Hematopoietic multipotent progenitor cell treated with erythropoietin and hydrocortisone succinate and interleukin-3 and kit ligand, for 6 days (in vitro differentiated cells): ENCODE results near the gene SPRED1.

Source experiments
- DNase-seq: peaks from one replicate; pipeline ENCODE4 v3.0.0-alpha.2; 2015

SPRED1 gene

DNA sequence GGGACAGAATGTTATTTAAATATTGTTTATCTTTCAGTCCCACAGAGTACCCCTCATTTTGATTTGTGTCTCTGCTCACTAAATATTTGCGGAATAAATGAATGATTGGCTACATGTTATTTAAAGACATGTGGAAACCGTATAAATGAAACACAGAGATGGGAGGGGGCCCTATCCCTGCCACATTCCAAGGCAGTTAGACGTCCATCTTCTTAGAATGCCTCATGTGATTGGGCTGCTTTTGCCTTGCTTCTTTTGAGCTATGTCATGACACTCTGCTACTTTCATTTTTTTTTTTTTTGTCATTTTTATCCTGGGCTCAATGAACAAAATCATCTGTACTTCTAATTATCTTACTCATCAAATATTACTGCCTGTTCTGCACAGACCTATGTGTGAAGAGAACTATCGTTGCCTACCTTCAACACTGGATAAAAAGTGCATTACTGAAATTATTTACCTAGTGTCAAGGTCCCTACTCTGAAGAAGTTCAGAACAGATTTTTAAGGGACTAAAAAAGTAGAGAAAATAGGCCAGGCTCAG, 117.4 kb downstream of the SPRED1 start:
- no peak for DNase-seq

DNA sequence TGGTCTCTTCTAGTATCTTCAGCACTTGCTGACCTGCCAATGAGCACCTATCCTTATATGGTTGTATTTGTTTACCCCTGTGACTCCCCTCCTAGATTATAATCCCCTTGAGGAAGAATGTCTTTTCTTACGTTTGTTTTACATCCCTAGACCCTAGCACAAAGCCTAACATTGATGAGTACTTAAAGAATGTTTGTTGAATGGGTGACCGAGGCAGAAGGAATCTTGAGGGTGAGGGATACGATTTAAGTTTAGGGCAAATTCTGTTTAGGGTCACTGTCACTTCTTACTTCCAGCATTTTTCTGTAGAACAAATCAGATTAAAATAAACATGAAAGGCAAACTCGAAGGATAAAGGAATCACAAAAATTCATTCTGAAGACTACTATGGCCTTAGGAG, 120.4 kb downstream of the SPRED1 start:
- DNase-seq: no peak

DNA sequence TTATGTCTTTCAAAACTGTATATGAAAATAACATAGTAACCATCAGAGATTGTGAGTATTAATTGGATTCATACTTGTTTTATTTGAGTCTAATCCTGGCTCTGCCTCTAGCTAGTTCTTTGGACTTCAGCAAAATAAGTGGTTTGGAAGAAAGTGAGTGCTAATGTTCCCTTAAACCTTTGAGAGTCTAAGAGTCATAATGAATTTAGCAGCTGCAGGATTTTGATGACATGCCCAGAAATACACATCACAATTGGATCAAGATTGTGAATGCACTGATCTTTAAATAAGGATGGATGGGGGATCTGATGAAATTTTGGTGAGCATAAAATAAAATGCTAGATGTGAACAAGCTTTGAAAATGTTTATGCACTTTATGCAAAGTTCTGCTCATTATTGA, 121.4 kb downstream of the SPRED1 start:
- DNase-seq: no peak

DNA sequence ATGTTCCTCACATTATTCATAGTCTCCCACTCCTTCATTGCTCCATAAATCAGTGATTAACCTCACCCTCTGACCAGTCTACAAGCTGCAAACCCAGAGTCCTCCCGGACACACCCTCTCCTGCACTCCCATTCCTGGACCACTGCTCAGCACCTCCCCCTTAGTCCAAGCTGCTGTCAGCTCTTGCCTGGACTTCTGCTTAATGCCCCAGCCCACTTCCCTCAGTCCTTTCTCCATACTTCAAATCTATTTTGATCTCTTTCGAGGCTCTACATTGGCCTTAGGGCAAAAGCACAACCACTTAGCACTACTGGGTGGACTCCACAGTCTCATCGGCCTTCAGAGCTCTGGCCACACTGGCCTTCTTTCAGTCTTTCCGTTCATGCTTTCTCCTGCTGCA, 121.9 kb downstream of the SPRED1 start:
- no peak for DNase-seq

DNA sequence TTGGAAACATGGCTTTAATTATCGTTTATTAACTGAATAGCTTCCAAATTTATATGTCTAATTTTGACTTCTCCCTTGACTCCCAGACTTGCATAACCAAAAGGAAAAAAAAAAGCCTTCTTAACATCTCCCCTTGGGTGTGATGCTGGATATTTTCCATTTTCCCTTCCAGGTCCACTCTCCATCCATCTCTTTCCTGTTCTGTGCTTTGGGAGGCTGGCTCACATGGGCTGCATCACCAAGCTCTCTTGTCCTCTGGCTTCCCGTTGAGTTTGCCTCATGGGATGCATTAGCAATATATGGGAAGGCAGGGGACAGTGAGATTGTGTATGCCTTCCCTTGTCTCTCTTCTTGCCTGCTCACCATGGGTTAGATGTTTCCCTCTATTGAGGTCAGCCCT, 123.4 kb downstream of the SPRED1 start:
- no peak for DNase-seq

DNA sequence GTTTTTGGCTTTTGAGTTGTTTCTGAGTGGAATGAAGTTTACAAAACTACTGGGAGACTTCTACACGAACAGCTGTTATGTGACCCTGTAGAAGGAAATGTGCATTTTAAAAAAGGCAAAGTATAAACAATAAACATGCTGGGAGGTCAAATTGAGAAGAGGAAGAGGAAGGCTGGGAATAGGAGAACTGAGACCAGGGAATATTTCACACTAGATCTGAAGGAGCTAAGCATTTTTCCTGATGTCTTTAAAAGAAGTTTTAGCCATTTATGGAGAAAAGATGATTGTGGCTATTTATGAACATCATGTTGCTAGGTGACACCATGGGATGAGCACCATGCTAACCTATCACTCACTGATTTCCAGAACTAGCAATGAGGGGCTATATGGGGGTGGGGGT, 125.0 kb downstream of the SPRED1 start:
- no peak for DNase-seq

DNA sequence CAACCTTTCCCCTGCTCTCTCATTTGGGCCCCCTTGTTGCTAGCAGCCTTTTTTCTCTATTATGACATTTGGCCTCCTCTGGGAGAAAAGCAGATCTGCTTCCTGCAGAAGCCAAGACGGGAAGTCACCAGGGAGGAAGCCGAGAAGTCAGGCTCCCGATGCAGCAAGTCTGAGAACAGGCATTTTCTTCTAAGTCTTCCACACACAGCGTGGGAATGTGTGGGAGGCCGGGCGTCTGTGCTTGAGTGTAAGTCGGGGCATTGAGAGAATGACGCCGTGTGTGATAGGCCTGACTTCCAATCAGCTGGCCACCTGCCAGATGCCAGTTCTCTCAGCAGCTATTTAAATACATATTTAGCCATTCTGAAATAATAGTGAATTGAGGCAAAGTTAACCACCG, 125.5 kb downstream of the SPRED1 start:
- DNase-seq: peak; percentile 49

DNA sequence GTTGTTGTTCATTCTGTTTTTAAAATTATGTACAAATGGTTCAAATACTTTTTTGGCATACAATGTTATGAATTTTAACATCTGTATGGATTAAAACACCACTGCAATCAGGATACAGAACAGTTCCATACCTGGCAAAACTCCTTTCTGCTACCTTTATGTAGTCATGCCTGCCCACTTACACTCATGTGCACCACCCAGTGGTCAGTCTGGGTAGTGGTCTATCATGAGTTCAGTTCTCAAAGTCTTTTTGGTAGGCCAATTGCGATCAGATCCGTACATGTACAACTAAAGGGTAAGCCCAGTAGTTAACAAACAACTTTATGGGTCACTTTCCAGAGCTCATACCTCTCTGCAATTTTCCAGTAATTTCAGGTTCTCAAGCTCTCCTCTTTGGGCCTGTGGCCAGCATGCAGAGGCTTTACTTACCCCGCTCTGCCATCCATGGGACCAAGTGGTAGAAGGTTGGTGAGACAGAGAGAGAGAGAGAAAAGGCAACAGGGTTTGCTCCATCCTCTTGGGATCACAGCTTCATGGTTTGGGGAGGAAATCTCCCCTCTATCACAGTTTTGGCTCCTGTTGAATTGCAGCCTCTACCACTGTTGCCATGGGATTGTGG, 137.4 kb downstream of the SPRED1 start:
- peak; percentile 77 for DNase-seq

DNA sequence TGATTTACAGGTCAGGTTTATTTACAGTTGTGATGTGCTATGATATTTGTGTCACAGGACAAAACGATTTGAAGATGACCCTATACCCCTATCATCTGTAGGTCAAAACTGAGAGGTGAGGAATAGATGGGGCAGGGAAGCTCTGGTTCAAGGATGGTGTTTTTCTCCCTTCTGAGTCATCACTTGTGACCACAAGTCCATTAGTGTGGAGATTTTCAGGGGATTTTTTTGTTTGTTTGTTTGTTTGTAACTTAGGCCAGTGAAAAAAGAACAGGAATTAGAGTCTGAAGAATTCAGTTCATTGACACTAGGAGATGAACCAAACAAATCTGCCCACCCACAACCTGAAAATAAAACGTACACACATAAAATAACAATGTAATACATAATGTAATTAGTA, 138.6 kb downstream of the SPRED1 start:
- no peak for DNase-seq

DNA sequence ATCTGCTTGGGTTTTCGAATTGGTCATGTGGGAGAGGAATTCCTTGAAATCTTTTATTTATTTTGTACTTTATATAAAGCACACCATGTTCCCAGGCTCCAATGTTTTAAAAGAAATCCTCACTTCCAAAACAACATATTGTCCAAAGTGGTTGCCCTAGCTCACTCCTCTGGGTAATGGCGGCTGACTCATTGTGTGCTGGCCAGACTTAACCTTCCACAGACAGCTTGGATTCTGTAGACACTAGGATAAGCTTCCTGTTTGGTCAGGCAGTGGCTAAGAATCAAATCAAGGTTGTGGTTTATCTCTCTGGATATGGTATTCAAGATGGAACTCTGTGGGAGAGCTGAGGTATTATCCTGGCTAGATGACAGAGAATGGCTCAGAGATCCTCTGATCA, 145.5 kb downstream of the SPRED1 start:
- DNase-seq: no peak

DNA sequence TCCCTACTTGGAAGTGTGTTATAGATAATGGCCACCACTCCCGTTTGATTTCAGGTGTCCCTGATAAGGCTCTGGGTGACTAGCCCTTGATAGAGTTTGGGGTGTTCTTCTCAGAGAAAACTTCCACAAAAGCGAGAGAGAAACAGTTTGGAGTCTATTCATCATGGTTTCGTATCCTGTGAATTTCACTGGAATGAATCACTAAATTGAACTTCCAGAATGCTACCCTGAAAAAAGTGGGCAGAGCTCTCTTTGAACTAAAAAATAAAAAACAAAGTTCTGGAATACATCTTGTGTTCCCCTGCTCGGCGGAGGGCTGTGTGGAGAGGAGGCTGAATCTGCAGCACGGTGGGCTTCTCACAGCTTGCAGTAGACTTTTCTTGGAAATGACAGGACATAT, 148.5 kb downstream of the SPRED1 start:
- DNase-seq: no peak

DNA sequence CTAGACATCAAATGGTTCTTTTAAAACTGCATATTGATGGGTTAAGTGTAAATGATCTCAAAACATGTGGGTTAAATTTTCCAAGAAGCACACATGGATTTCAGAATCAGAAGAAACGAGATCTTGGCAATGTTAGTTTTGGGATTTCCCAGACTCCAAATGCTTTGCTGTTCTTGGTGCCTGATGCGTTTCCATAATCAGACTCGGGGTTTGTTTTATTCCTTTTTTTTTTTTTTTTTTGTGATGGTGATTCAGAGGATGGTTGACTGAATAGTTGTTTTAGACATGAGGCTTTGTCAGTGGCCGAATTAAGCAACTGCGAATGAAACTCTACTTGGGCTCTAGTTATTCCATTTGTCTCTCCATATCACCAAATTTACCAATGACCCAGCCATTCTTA, 149.1 kb downstream of the SPRED1 start:
- no peak for DNase-seq

DNA sequence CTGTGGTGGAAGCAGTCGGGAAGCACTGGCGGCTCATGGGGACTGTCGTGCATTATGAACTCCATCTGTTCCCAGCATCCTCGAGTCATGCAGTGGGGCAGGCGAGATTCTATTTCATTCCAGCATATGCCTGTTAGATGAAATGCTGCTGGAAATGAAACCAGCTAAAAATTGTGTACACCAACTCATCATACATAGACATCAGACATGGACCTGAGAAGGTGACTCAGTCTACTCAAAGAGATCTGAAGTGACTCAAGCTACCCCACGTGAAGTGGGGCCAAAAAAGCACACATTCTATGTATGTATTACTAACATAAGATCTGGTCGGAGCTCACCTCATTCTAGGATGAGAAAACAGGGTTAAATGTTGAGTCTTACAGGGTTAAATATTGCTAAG, 153.8 kb downstream of the SPRED1 start:
- DNase-seq: no peak
